Right ventricle myocardium inferior (tissue), 1 donor: ENCODE data around the gene KRTCAP2. TPM values are rescaled to one million over a fixed set of nuclear protein-coding genes. Genes with fewer than 3 reads are reported as not detected.
"Not testable (repeated sequence)": the region's sequence is repeated elsewhere in the genome, so short reads cannot be mapped to it uniquely, and the experiment has no call there.

Source experiments
- ATAC-seq: fragments of 200-7000 bp; cut with Tn5 transposase; one replicate; pipeline ENCODE4 v1.9.1; 2020; ENCODE audit warnings: mild to moderate bottlenecking, moderate library complexity
- DNase-seq: peaks from one replicate; pipeline ENCODE4 v3.0.0; 2021; ENCODE audit errors: missing footprints
- intact Hi-C: fragments of 100-400 bp; cut with DNase I; formaldehyde crosslinking; loops from one replicate; pipeline ENCODE4 v1.11.0; 2022
- total RNA-seq: library from RNA; stranded (reverse); fragmentation: NEBNext Ultra II Directional; extraction: Animal tissue kit (Norgen Biotek cat#: 25700); gene quantifications from one replicate; pipeline ENCODE4 v1.2.1, GENCODE V29; 2021
- donor health status: DM: no; HTN: yes; CAD: no; lungs with severe emphysema.

Gene KRTCAP2
- total RNA-seq, 1 donor from 2014 or later, result 118 TPM

- no peak for ATAC-seq
- no peak for DNase-seq
- intact Hi-C loops, result no loop called here
Measured at GRCh38 chr1:155158991-155159390, 14.1 kb downstream of the KRTCAP2 start.

- ATAC-seq, intact Hi-C loops, DNase-seq: not testable (repeated sequence)
Measured at GRCh38 chr1:155155996-155156643, 17.0 kb downstream of the KRTCAP2 start.

DNA sequence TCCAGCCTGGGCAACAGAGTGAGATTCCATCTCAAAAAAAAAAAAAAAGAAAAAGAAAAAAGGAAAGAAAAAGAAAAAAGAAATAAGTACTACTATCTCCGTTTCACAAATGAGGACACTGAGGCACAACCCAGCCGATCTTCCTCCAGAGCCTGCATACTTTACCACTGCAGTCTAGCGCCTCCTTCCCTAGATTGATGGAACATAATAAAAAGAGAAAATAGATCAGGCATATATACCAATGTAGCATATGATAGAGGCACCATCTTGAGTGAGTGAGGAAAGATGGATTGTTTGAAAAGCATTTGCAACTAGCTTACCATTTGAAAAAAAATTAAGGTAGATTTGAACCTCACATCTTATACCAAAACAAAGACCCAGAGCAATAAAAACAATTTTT, 27.6 kb downstream of the KRTCAP2 start:
- intact Hi-C loops, result no loop called here
- ATAC-seq (no peak), DNase-seq (no peak)

DNA sequence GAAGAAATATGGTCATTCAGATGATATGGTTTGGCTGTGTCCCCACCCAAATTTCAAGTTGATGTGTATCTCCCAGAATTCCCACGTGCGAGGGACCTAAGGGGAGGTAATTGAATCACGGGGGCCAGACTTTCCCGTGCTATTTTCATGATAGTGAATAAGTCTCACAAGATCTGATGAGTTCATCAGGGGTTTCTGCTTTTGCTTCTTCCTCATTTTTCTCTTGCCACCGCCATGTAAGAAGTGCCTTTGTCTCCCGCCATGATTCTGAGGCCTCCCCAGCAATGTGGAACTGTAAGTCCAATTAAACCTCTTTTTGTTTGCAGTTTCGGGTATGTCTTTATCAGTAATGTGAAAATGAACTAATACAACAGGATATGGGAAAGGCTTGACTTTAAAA, 31.4 kb downstream of the KRTCAP2 start:
- ATAC-seq, result no peak
- no peak for DNase-seq
- intact Hi-C loops, result no loop called here

GRCh38 chr1:155140630-155140953, 32.5 kb downstream of the KRTCAP2 start:
- intact Hi-C loops, result no loop called here
- DNase-seq, result no peak
- ATAC-seq, result no peak

GRCh38 chr1:155139895-155140629, 33.0 kb downstream of the KRTCAP2 start, which contains the start of gene DPM3:
Gene DPM3, minus strand, starts transcription at chr1:155140531. Its CDS starts 291 bp downstream, at chr1:155140240.
- ATAC-seq (peak; percentile 66), DNase-seq (peak; percentile 96)
- intact Hi-C loops, result no loop called here

GRCh38 chr1:155137154-155137949, 35.8 kb downstream of the KRTCAP2 start:
- DNase-seq (no peak), ATAC-seq (no peak)
- intact Hi-C loops, result loop anchor here (2.0 kb wide), 1 partner anchor 29 kb away; no protein-coding TSS in a partner anchor

GRCh38 chr1:155136748-155137147, 36.4 kb downstream of the KRTCAP2 start:
- intact Hi-C loops, result loop anchor here (2.0 kb wide), 1 partner anchor 30 kb away; no protein-coding TSS in a partner anchor
- DNase-seq, result no peak
- no peak for ATAC-seq

DNA sequence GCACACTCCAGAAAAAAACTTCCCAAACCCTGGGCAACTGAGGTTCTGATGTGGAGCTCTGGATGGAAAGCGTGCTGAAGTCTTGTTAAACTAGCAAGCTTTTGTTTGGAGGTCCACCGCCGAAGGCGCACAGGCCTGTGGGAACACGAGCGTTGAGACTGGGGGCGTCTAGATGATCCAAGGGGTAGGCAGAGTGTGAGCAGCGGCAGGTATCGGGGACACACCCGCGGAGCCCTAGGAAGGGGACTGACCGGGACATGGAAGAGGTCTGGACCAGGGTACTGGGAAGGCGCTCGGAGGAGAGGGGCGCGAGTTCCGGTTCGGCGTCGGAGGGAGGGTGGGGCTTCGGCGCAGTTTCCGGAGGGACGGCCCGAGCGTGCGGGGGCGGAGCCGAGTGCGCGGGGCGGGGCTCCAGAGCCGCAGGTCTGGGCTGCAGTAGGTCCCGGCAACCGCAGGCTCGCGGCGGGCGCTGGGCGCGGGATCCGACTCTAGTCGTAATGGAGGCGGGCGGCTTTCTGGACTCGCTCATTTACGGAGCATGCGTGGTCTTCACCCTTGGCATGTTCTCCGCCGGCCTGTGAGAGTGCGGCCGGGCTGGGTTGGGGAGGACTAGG, 37.6 kb downstream of the KRTCAP2 start, which contains the start of gene SLC50A1:
SLC50A1 (plus strand) TSS at position 438 of the 614 bp plus-strand sequence; CDS start at position 498, 60 bp downstream.
- peak; percentile 98 for DNase-seq
- intact Hi-C loops, result loop anchor here (2.0 kb wide), 1 partner anchor 31 kb away; no protein-coding TSS in a partner anchor
- ATAC-seq, result peak; percentile 96

DNA sequence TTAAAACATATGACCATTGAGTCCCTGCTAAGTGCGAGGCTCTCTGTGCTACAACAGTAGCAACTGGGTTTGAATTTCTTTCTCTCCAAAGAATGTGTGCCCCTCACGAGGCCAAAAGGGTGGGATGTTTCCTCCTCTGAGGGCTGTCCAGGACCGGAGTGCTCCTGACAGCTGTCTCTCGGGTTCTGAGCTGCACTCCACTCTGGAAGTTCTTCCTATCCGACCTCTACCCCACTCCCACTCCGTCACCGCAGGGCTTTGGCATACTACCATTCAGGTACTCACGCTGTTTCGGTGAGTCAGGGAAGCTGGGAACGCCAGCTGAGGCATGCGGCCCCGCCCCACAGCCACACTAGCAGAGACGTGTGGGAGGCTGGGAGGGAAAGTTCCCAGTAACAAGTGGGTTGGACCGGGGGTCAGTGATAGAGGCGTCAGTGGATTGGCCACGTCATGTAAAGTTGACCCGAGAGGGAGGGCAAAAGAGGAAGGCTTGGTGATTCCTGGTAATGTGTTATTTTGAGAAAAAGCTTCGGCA, 38.2 kb downstream of the KRTCAP2 start:
- DNase-seq, result peak; percentile 89
- intact Hi-C loops, result no loop called here
- ATAC-seq, result peak; percentile 70

DNA sequence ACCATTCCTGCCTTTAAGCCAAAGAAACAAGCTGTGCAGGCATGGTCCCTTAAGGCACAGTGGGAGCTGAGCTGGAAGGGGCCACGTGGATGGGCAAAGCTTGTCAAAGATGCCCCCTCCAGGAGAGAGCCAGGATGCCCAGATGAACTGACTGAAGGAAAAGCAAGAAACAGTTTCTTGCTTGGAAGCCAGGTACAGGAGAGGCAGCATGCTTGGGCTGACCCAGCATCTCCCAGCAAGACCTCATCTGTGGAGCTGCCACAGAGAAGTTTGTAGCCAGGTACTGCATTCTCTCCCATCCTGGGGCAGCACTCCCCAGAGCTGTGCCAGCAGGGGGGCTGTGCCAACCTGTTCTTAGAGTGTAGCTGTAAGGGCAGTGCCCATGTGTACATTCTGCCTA, 38.8 kb downstream of the KRTCAP2 start:
- DNase-seq, result no peak
- intact Hi-C loops, result no loop called here
- no peak for ATAC-seq

- no peak for DNase-seq
- intact Hi-C loops, result no loop called here
- ATAC-seq, result no peak
Measured at GRCh38 chr1:155133799-155134281, 39.3 kb downstream of the KRTCAP2 start.

DNA sequence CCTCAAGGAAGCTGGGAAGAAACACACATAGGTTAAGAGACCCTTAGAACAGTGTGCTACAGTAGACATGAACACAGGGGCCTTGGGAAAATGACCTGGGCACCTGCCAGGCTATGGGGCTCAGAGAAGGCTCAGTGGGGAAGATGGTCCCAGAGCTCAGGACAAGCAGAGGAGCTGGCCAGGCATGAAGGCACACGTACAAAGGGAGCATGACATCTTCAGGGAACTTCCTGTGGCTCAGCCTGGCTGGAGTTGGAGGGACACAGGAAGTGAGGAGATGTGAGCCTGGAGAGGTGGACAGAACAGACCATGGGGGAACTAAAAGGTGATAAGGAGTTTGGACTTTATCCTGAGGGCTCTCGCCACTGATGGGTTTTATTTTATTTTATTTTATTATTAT, 41.2 kb downstream of the KRTCAP2 start:
- intact Hi-C loops, result no loop called here

GRCh38 chr1:155131285-155131684, 41.8 kb downstream of the KRTCAP2 start:
- peak; percentile 81 for DNase-seq
- peak; percentile 4 for ATAC-seq
- intact Hi-C loops, result no loop called here

More for the DNA sequence above, 41.2 kb downstream of the KRTCAP2 start:
- DNase-seq (no peak), ATAC-seq (no peak)

DNA sequence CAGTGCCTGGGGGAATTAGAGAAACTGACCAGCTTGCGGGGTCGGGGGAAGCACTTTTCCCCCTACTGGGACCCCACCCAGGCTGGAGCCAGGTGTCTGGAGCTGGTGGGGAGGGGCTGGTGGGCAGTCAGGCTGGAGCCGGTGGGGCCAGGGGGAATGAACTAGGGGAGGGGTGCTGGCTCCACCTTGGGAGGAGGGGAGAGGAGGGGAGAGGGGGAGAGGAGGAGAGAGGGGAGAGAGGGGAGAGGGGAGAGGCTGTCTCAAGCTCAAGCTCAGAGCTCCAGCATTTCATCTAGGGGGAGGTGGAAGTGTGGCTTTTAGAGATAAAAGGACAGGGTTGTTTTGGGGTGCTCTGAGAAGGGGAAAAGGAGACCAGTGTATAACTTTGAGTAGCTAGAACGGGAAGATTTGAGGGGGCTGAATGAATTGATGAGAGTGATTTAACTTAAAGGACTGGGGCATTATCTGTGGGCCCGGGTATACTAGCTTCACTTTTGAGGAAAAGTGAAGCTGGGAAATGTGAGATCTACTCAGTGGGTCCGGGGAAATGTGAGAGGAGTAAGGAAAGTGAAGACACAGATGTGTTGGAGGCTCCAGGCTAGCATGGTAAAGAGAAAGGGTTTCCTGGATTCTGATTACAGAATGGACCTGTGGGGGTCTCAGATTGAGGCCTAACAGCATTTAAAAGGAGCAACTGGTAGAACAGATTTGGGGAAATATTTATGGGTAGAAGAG, 42.7 kb downstream of the KRTCAP2 start:
- intact Hi-C loops, result no loop called here
- DNase-seq, result no peak
- no peak for ATAC-seq

DNA sequence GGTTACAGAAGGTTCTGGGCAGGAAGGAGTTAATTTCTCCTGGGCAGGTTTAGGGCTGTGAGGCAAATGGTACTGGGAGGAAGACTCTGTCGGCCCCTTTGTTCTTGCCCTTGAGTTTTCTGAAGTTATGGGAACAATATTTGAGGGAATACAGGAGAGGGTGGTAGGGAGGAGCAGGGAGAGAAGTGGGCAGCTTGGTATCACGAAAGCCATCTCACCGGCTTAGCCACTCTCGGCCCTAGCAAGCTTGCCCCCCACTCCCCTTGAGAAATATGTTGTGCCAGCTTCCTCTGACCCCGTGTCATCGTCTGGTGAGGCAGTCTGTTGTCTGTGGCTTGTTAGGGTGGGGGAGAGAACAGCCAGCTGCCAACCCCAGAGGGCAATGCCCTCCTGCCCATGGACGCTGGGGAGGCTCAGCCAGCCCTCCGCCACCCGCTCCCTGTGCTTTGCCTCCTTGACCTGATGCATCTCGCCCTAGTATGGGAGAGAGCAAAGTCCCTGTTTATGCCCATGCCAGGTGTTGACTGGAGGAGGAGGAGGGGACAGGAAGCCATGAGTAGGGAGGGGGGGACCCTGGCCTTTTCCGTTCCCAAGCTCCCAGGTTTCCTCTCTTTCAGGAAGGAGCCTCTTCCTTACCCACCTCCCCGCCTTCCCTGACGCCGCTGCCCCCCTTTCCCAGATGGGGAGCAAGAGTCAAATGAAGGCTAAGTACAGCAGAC, 44.2 kb downstream of the KRTCAP2 start:
- no peak for DNase-seq
- intact Hi-C loops, result loop anchor here (2.0 kb wide), 1 partner anchor 38 kb away; no protein-coding TSS in a partner anchor
- peak; percentile 17 for ATAC-seq
